NB4 (cell line): ENCODE data around the gene FRK.

Source experiments
- DNase-seq: peaks from one replicate; pipeline ENCODE4 v3.0.0; 2010; ENCODE audit warnings: low read depth
- H3K4me3 ChIP-seq: one replicate; pipeline ENCODE4 v1.5.1; 2011; ENCODE audit warnings: mild to moderate bottlenecking, low read depth, low read length, moderate library complexity
- CTCF ChIP-seq: IDR thresholded peaks from one replicate; pipeline ENCODE4 v1.5.1; 2012; ENCODE audit warnings: low read depth, low read length
- MAX ChIP-seq: IDR thresholded peaks from 2 replicates; pipeline ENCODE4 v1.6.1; 2011; ENCODE audit warnings: low read depth, low read length
- MYC ChIP-seq: IDR thresholded peaks from 2 replicates; pipeline ENCODE4 v1.6.1; 2011; ENCODE audit warnings: low read depth, low read length
- POLR2A ChIP-seq: IDR thresholded peaks from 2 replicates; pipeline ENCODE4 v1.6.1; 2011; ENCODE audit warnings: mild to moderate bottlenecking; ENCODE audit not compliant: insufficient read length; ENCODE audit errors: extremely low read depth

Gene FRK

GRCh38 chr6:116060572-116061283 is at the start of gene FRK:
TSS of gene FRK (minus strand) at chr6:116060891. CDS start at chr6:116060311, 580 bp downstream.
- TF ChIP-seq MAX (no peak), CTCF (no peak), MYC (no peak), POLR2A (no peak)
- no peak for DNase-seq
- no peak within 1 kb of the TSS for H3K4me3 ChIP-seq

GRCh38 chr6:116108836-116109235 is 48.1 kb upstream of the FRK start:
- H3K4me3 ChIP-seq, result no peak overlapping the region
- DNase-seq, result no peak
- no peak for TF ChIP-seq POLR2A
- no peak for TF ChIP-seq MAX
- no peak for TF ChIP-seq MYC
- TF ChIP-seq CTCF, result no peak

GRCh38 chr6:116106146-116106545 is 45.5 kb upstream of the FRK start:
- no peak overlapping the region for H3K4me3 ChIP-seq
- TF ChIP-seq MYC (no peak), CTCF (no peak), MAX (no peak)
- no peak for DNase-seq

GRCh38 chr6:116105247-116105646 is 44.6 kb upstream of the FRK start:
- TF ChIP-seq MAX, result no peak
- TF ChIP-seq POLR2A, result no peak
- TF ChIP-seq MYC, result no peak
- TF ChIP-seq CTCF, result no peak

GRCh38 chr6:116104636-116105035 is 43.9 kb upstream of the FRK start:
- no peak overlapping the region for H3K4me3 ChIP-seq
- TF ChIP-seq CTCF, result no peak
- no peak for TF ChIP-seq MAX
- no peak for TF ChIP-seq MYC
- no peak for DNase-seq

More at GRCh38 chr6:116105247-116105646, 44.6 kb upstream of the FRK start:
- DNase-seq, result no peak
- no peak overlapping the region for H3K4me3 ChIP-seq

GRCh38 chr6:116102873-116103272 is 42.2 kb upstream of the FRK start:
- TF ChIP-seq POLR2A (no peak), MAX (no peak), CTCF (no peak), MYC (no peak)
- peak; percentile 26 for DNase-seq
- no peak overlapping the region for H3K4me3 ChIP-seq
